GM21529 (cell line): ENCODE measurements around the gene DET1.
"Not testable (repeated sequence)": the region's sequence is repeated elsewhere in the genome, so short reads cannot be mapped to it uniquely, and the experiment has no call there.

Experiments used
- ATAC-seq: cut with Tn5 transposase; IDR thresholded peaks from one replicate; pipeline ENCODE4 v1.9.1; 2021; ENCODE audit not compliant: unreplicated experiment

DET1 gene

GRCh38 chr15:88546248-88547129 lies at the start of gene DET1:
Gene DET1, minus strand, starts transcription at chr15:88546681. Its CDS starts 14,976 bp downstream, at chr15:88531705.
- ATAC-seq: peak; percentile 98

DNA sequence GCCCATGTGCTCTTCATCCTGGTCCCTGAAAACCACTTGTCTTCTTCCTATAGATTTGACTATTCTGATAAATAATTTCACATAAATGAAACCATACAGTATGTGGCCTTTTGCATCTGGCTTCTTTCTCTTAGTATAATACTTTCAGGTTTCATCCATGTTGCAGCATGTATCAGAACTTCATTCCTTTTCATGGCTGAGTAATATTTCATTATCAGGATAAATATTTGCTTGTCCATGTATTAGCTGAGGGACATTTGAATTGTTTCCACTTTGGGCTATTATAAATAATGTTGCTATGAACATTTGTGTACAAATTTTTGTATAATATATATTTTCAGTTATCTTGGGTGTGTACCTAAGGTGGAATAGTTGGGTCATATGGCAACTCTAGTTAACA lies 44.9 kb upstream of the DET1 start:
- no peak for ATAC-seq

- no peak for ATAC-seq
Observed at GRCh38 chr15:88590759-88591158, 44.3 kb upstream of the DET1 start.

- no peak for ATAC-seq
Observed at GRCh38 chr15:88586401-88587162, 40.1 kb upstream of the DET1 start.

GRCh38 chr15:88580532-88580931 lies 34.1 kb upstream of the DET1 start:
- ATAC-seq: no peak

- ATAC-seq: no peak
Observed at GRCh38 chr15:88579322-88579721, 32.8 kb upstream of the DET1 start.

- ATAC-seq: no peak
Observed at GRCh38 chr15:88574655-88575054, 28.2 kb upstream of the DET1 start.

DNA sequence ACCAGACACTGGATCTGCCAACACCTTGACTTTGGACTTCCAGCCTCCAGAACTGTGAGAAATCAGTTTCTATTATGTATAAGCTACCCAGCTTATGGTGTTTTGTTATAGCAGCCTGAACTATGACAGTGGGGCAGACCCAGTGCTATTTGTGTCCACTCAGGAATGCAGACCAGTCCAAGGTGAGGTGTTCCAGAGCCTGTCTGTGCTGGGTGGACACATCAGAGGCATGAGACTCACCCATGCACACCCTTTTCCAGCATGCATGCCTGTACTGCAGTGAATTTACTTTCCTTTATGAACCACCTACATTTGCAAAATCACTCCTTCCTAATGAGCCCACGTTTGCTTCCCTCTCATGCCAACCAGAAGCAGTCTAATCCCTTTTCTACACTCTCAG lies 27.6 kb upstream of the DET1 start:
- ATAC-seq: no peak

DNA sequence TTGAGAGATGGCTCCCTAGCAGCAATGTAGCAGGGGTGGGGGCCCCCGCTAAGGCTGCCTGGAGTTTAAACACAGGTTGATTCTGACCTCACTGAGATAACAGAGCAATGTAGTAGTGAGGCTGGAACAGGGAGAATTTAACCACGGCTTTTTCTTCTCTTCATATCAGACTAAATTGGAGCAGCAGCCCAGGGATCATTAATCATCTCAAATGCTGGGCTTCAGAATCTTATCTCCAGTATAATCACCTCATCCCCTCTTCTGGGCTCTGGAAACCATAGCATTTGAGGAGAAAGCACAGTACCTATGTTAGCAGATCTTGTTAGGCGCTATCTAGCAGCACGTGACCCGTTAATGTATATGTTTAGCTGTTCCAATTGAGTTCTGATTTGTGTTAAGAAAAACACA lies 25.4 kb upstream of the DET1 start:
- ATAC-seq: no peak

DNA sequence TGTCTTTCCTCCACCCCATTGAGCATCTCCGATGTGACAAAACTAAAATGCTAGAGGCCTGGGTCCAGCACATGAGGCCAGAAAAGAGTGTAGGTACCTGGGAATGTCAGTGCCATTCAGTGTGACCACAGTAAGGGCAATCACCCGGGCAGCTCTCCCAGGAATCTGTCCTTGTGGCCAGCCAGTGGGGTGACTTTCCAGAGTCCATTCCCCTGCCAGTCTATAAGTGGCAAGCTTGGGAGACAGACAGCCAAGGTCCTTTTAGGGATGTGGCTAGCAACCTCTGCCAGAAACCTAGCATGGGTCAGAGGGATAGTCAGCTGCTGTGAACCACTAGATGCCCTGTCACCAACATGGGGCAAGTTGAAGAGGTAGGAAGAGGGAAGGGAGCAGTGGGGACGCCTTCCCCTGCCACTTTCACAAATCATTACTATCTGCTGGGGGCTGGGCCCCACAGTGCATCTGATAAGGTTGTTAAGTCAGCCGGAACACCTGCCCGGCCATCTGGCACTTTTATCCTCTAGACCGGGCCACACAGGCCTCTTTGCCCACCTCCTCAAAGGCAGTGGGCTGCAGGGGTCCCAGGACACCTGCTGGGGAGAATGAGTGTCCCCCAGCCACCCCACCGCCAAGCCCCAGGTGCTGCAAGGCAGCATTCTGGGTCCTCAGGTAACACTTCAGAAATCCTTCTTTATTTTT lies 24.8 kb upstream of the DET1 start:
- ATAC-seq: no peak

- no peak for ATAC-seq
Observed at GRCh38 chr15:88568589-88568988, 22.1 kb upstream of the DET1 start.

DNA sequence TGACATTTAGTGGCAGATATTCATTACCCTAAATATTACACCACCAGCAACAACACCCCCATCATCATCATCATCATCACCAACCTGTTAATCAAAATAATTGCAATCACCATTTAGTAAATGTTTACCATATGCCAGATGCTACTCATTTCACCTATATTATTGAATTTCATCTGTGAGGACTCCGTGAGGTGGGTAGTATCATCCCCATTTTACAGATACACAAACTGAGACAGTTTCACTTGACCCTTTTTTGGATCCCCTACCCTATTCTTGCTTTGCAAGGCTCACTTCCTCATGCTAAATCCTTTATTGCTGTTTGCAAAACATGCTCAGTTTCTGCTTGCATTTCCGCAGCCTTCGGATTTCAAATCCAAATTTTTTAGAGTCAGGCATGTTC lies 18.3 kb upstream of the DET1 start:
- no peak for ATAC-seq

GRCh38 chr15:88563638-88564037 lies 17.2 kb upstream of the DET1 start:
- no peak for ATAC-seq

DNA sequence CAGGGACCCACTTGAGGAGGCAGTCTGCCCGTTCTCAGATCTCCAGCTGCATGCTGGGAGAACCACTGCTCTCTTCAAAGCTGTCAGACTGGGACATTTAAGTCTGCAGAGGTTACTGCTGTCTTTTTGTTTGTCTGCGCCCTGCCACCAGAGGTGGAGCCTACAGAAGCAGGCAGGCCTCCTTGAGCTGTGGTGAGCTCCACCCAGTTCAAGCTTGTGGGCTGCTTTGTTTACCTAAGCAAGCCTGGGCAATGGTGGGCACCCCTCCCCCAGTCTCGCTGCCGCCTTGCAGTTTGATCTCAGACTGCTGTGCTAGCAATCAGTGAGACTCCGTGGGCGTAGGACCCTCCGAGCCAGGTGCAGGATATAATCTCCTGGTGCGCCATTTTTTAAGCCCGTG lies 13.1 kb upstream of the DET1 start:
- not testable (repeated sequence) for ATAC-seq

GRCh38 chr15:88558026-88558425 lies 11.5 kb upstream of the DET1 start:
- ATAC-seq: not testable (repeated sequence)

- not testable (repeated sequence) for ATAC-seq
Observed at GRCh38 chr15:88548009-88548408, 1.5 kb upstream of the DET1 start.

- not testable (repeated sequence) for ATAC-seq
Observed at GRCh38 chr15:88545578-88546247, 768 bp downstream of the DET1 start.

GRCh38 chr15:88543065-88543776 lies 3.3 kb downstream of the DET1 start:
- ATAC-seq: no peak

GRCh38 chr15:88542342-88542733 lies 4.1 kb downstream of the DET1 start:
- no peak for ATAC-seq

DNA sequence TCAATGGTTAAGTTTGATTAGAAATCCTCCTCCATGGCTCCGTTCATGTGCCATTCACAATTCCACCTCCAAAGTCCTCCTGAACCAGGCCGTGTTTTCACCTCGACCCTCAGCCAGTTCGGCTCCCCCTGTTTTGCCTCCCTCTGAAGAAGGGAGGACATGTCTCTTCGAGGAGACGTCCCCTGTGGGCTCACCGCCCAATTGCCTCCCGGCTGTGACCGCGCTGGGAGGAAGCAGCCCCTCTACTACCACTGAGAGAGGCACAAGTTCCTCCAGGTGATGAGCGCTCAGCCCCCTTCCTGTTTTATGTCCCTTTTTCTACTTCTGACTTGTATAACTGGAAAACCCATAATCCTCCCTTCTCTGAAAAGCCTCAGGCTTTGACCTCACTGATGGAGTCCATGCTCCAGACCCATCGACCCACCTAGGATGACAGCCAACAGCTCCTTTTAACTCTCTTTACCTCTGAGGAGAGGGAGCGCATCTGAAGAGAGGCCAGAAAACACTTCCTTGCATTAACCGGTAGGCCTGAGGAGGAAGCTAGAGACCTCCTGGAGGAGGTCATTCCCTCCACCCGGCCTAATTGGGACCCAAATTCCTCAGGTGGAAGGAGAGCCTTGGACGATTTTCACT lies 4.7 kb downstream of the DET1 start:
- no peak for ATAC-seq
